Gastroesophageal sphincter (tissue), 4 donors: ENCODE measurements around the gene MIPEP. TPM values are rescaled to one million over a fixed set of nuclear protein-coding genes. Genes with fewer than 3 reads are reported as not detected.

Experiments used
- ATAC-seq: fragments of 150-250 bp; one replicate; pipeline ENCODE4 v1.9.1; 2016; ENCODE audit warnings: mild to moderate bottlenecking, moderate library complexity
- H3K27ac ChIP-seq, 4 donors: fragments of 200-600 bp; sonication (generic) in 3 of 4; 1 replicate in 3 of 4; 2 replicates in 1 of 4; pipeline ENCODE4 v1.5.1; 2016 to 2019
- H3K27me3 ChIP-seq: fragments of 200-600 bp; sonication (generic); one replicate; pipeline ENCODE4 v1.5.1; 2019
- H3K36me3 ChIP-seq, 2 donors: fragments of 200-600 bp; sonication (generic); one replicate each; pipeline ENCODE4 v1.5.1; 2019; ENCODE audit warnings: control low read depth in 1 of 2
- H3K4me1 ChIP-seq, 3 donors: fragments of 200-600 bp; sonication (generic); 1 replicate in 2 of 3; 2 replicates in 1 of 3; pipeline ENCODE4 v1.5.1; 2016 to 2019; ENCODE audit warnings: control low read depth in 2 of 3
- H3K4me3 ChIP-seq, 2 donors: fragments of 200-600 bp; sonication (generic); one replicate each; pipeline ENCODE4 v1.5.1; 2019; ENCODE audit warnings: mild to moderate bottlenecking in 1 of 2, moderate library complexity in 1 of 2
- H3K9me3 ChIP-seq, 3 donors: fragments of 200-600 bp; sonication (generic); one replicate each; pipeline ENCODE4 v1.5.1; 2017 to 2019; ENCODE audit warnings: control low read depth in 2 of 3
- CTCF ChIP-seq, 4 experiments: fragments of 200-600 bp in 2 of 4; fragments of 450-650 bp in 2 of 4; sonication (generic) in 1 of 4; IDR thresholded peaks; one replicate each; pipeline ENCODE4 v1.5.1; 2017 to 2019; ENCODE audit warnings: antibody characterized with exemption in 4 of 4, mild to moderate bottlenecking in 2 of 4, moderate library complexity in 2 of 4
- EP300 ChIP-seq: sonication (generic); formaldehyde crosslinking; IDR thresholded peaks from one replicate; pipeline ENCODE4 v1.6.1; 2017; ENCODE audit warnings: antibody characterized with exemption, mild to moderate bottlenecking
- POLR2A ChIP-seq, 2 donors: fragments of 450-650 bp; IDR thresholded peaks; one replicate each; pipeline ENCODE4 v1.6.1; 2017; ENCODE audit warnings: antibody characterized with exemption in 2 of 2, mild to moderate bottlenecking in 2 of 2, moderate library complexity in 1 of 2
- POLR2AphosphoS5 ChIP-seq: sonication (generic); formaldehyde crosslinking; IDR thresholded peaks from one replicate; pipeline ENCODE4 v1.6.1; 2017; ENCODE audit warnings: antibody characterized with exemption
- WGBS, 2 donors: methylation state at CpG; one replicate each; pipeline ENCODE4 v1.1.5; 2018; ENCODE audit warnings: low coverage in 1 of 2; 5-methylcytosine and 5-hydroxymethylcytosine counted together
- total RNA-seq, 4 donors: library from RNA; depleted of rRNA; stranded (reverse); fragments of >200 nt; gene quantifications; one replicate each; pipeline ENCODE4 v1.1.0, GENCODE V29; 2016

The MIPEP gene
- total RNA-seq, 4 donors from 2014 or later: 12.4 to 27.4 (median 20.3) TPM

- 64 to 80% methylated on average over 1 of the region's 1 CpG for WGBS, 2 donors
- Histone ChIP-seq H3K27ac (no peak overlapping the region), H3K9me3 (no peaks in the 10 kb centered on the region), H3K36me3 (peaks cover 0 to 4% of the 10 kb centered on the region in 2 donors), H3K4me1 (peaks cover 0 to 59% (median 14%) of the 10 kb centered on the region in 3 donors), H3K27me3 (no peaks in the 10 kb centered on the region), H3K4me3 (no peak overlapping the region)
- ATAC-seq: no peak
- no peak for TF ChIP-seq EP300
- TF ChIP-seq POLR2AphosphoS5: no peak
- TF ChIP-seq CTCF (IDR thresholded peaks at IDR 0.05): no peak
- no peak for TF ChIP-seq POLR2A (IDR thresholded peaks at IDR 0.05)
These were observed 96.5 kb downstream of the MIPEP start for GRCh38 chr13:23792680-23793079.

GRCh38 chr13:23790577-23791170 lies 98.5 kb downstream of the MIPEP start:
- Histone ChIP-seq H3K27me3 (no peaks in the 10 kb centered on the region), H3K4me3 (no peak overlapping the region)

GRCh38 chr13:23789576-23790346 lies 99.4 kb downstream of the MIPEP start:
- peaks cover 0 to 55% (median 14%) of the 10 kb centered on the region in 3 donors for H3K4me1 ChIP-seq
- H3K4me3 ChIP-seq: no peak overlapping the region
- peak; percentile 31 for ATAC-seq
- TF ChIP-seq EP300 (no peak), POLR2AphosphoS5 (peak; percentile 21)
- no peaks in the 10 kb centered on the region for H3K9me3 ChIP-seq
- no peaks in the 10 kb centered on the region for H3K36me3 ChIP-seq
- 43 to 50% methylated on average over 8 to 10 of the region's 10 CpGs for WGBS, 2 donors
- H3K27ac ChIP-seq: peak overlapping the region in 3 of 4 donors; percentile 45 to 72 (median 50)
- no peaks in the 10 kb centered on the region for H3K27me3 ChIP-seq

More at GRCh38 chr13:23790577-23791170, 98.5 kb downstream of the MIPEP start:
- ATAC-seq: no peak
- H3K36me3 ChIP-seq: no peaks in the 10 kb centered on the region
- peaks cover 0 to 64% (median 14%) of the 10 kb centered on the region in 3 donors for H3K4me1 ChIP-seq
- H3K27ac ChIP-seq: peak overlapping the region in 3 of 4 donors; percentile 45 to 72 (median 50)
- no peaks in the 10 kb centered on the region for H3K9me3 ChIP-seq
- 55 to 74% methylated on average over 2 of the region's 2 CpGs for WGBS, 2 donors
- TF ChIP-seq CTCF (IDR thresholded peaks at IDR 0.05) (no peak), EP300 (no peak), POLR2A (IDR thresholded peaks at IDR 0.05) (no peak), POLR2AphosphoS5 (no peak)

- WGBS, 2 donors: 75 to 96% methylated on average over 1 to 2 of the region's 2 CpGs
- Histone ChIP-seq H3K9me3 (no peaks in the 10 kb centered on the region), H3K4me3 (no peak overlapping the region), H3K27ac (peak overlapping the region in 1 of 4 donors; percentile 72), H3K27me3 (no peaks in the 10 kb centered on the region), H3K4me1 (peaks cover 0 to 42% (median 8%) of the 10 kb centered on the region in 3 donors), H3K36me3 (no peaks in the 10 kb centered on the region)
- no peak for TF ChIP-seq POLR2AphosphoS5
- ATAC-seq: no peak
These were observed 100.7 kb downstream of the MIPEP start for GRCh38 chr13:23788459-23788858.

GRCh38 chr13:23787464-23787863 lies 101.7 kb downstream of the MIPEP start:
- H3K4me3 ChIP-seq: no peak overlapping the region
- TF ChIP-seq POLR2A (IDR thresholded peaks at IDR 0.05) (no peak), POLR2AphosphoS5 (no peak), EP300 (no peak), CTCF (IDR thresholded peaks at IDR 0.05) (no peak)
- no peak overlapping the region for H3K27ac ChIP-seq
- no peak for ATAC-seq
- no peaks in the 10 kb centered on the region for H3K36me3 ChIP-seq
- no peaks in the 10 kb centered on the region for H3K9me3 ChIP-seq
- H3K4me1 ChIP-seq: peaks cover 0 to 36% (median 8%) of the 10 kb centered on the region in 3 donors
- no peaks in the 10 kb centered on the region for H3K27me3 ChIP-seq
- WGBS, 2 donors: 74 to 79% methylated on average over 3 to 4 of the region's 4 CpGs
